Natural killer cell treated with Interleukin-12 subunit alpha and Interleukin-12 subunit beta and Interleukin-15 and Interleukin-18, amount 100 ng/mL, for 72 hours (primary cell): ENCODE data around the gene NOTCH1. TPM values are rescaled to one million over a fixed set of nuclear protein-coding genes. Genes with fewer than 3 reads are reported as not detected.
"Not testable (repeated sequence)": the region's sequence is repeated elsewhere in the genome, so short reads cannot be mapped to it uniquely, and the experiment has no call there.

Source experiments
- ATAC-seq, 2 donors: fragments of 150-1000 bp; cut with Tn5 transposase in 1 of 2; sonication (Bioruptor Pico), chemical (Tn5 transposase) in 1 of 2; 2 replicates each; pipeline ENCODE4 v1.10.0; 2021
- DNase-seq: peaks from one replicate; pipeline ENCODE4 v3.0.0; 2022; ENCODE audit warnings: low spot score
- H3K27ac Mint-ChIP-seq, 2 donors: 1 replicate in 1 of 2; 2 replicates in 1 of 2; pipeline ENCODE4 v1.8.0; 2022; ENCODE audit warnings: mixed read lengths in 2 of 2, mild to moderate bottlenecking in 1 of 2, moderate library complexity in 1 of 2
- H3K27me3 Mint-ChIP-seq, 2 donors: 1 replicate in 1 of 2; 2 replicates in 1 of 2; pipeline ENCODE4 v1.8.0; 2022; ENCODE audit warnings: mixed read lengths in 2 of 2
- H3K36me3 Mint-ChIP-seq: one replicate; pipeline ENCODE4 v1.8.0; 2022; ENCODE audit warnings: mixed read lengths
- H3K4me1 Mint-ChIP-seq, 2 donors: 1 replicate in 1 of 2; 2 replicates in 1 of 2; pipeline ENCODE4 v1.8.0; 2022; ENCODE audit warnings: low read depth in 2 of 2, mixed read lengths in 2 of 2, mild to moderate bottlenecking in 1 of 2
- H3K4me3 Mint-ChIP-seq: one replicate; pipeline ENCODE4 v1.8.0; 2022; ENCODE audit warnings: mixed read lengths
- H3K9me3 Mint-ChIP-seq: 2 replicates; pipeline ENCODE4 v1.8.0; 2022; ENCODE audit warnings: mixed read lengths
- total RNA-seq, 2 donors: library from RNA; stranded (reverse); gene quantifications; one replicate each; pipeline ENCODE4 v1.2.3, GENCODE V29; 2022

Gene NOTCH1
- total RNA-seq, 2 donors from 2014 or later: 57.3 to 85.0 TPM

- Mint-ChIP-seq H3K9me3 (no peaks in the 10 kb centered on the region), H3K27ac (no peak overlapping the region), H3K4me3 (no peak overlapping the region), H3K27me3 (no peaks in the 10 kb centered on the region), H3K36me3 (no peaks in the 10 kb centered on the region), H3K4me1 (peaks cover 2 to 14% of the 10 kb centered on the region in 2 donors)
- no peak for DNase-seq
- no peak for ATAC-seq
Observed at GRCh38 chr9:136584934-136585333, 39.1 kb upstream of the NOTCH1 start.

- H3K27me3 Mint-ChIP-seq: no peaks in the 10 kb centered on the region
- H3K36me3 Mint-ChIP-seq: no peaks in the 10 kb centered on the region
- no peak for ATAC-seq
- H3K9me3 Mint-ChIP-seq: no peaks in the 10 kb centered on the region
- peaks cover 7 to 18% of the 10 kb centered on the region in 2 donors for H3K4me1 Mint-ChIP-seq
- no peak overlapping the region for H3K27ac Mint-ChIP-seq
- no peak overlapping the region for H3K4me3 Mint-ChIP-seq
- no peak for DNase-seq
Observed at GRCh38 chr9:136584401-136584932, 38.6 kb upstream of the NOTCH1 start.

- Mint-ChIP-seq H3K4me3 (no peak overlapping the region), H3K4me1 (peaks cover 9 to 10% of the 10 kb centered on the region in 2 donors), H3K36me3 (no peaks in the 10 kb centered on the region), H3K9me3 (no peaks in the 10 kb centered on the region), H3K27me3 (no peaks in the 10 kb centered on the region), H3K27ac (no peak overlapping the region)
- ATAC-seq: no peak
- no peak for DNase-seq
Observed at GRCh38 chr9:136582977-136583735, 37.3 kb upstream of the NOTCH1 start.

- ATAC-seq (no peak), DNase-seq (no peak)
- H3K4me3 Mint-ChIP-seq: no peak overlapping the region
- no peaks in the 10 kb centered on the region for H3K27me3 Mint-ChIP-seq
- peaks cover 9 to 10% of the 10 kb centered on the region in 2 donors for H3K4me1 Mint-ChIP-seq
- no peak overlapping the region for H3K27ac Mint-ChIP-seq
- no peaks in the 10 kb centered on the region for H3K9me3 Mint-ChIP-seq
- no peaks in the 10 kb centered on the region for H3K36me3 Mint-ChIP-seq
Observed at GRCh38 chr9:136581614-136582447, 36.0 kb upstream of the NOTCH1 start.

GRCh38 chr9:136579650-136580219, 33.9 kb upstream of the NOTCH1 start:
- H3K27ac Mint-ChIP-seq: peak overlapping the region; percentile 14 to 16
- H3K4me3 Mint-ChIP-seq: peak overlapping the region; percentile 3
- H3K36me3 Mint-ChIP-seq, DNase-seq, H3K27me3 Mint-ChIP-seq, H3K9me3 Mint-ChIP-seq, ATAC-seq: not testable (repeated sequence)
- H3K4me1 Mint-ChIP-seq: peaks cover 15% of the 10 kb centered on the region in 2 donors

- DNase-seq (no peak), ATAC-seq (peak in 1 of 2 donors; percentile 4)
- no peaks in the 10 kb centered on the region for H3K36me3 Mint-ChIP-seq
- H3K4me1 Mint-ChIP-seq: peaks cover 19 to 21% of the 10 kb centered on the region in 2 donors
- no peaks in the 10 kb centered on the region for H3K27me3 Mint-ChIP-seq
- no peaks in the 10 kb centered on the region for H3K9me3 Mint-ChIP-seq
- H3K4me3 Mint-ChIP-seq: no peak overlapping the region
- peak overlapping the region in 1 of 2 donors; percentile 14 for H3K27ac Mint-ChIP-seq
Observed at GRCh38 chr9:136578915-136579649, 33.2 kb upstream of the NOTCH1 start.

- no peak overlapping the region for H3K4me3 Mint-ChIP-seq
- DNase-seq (no peak), ATAC-seq (no peak)
- no peaks in the 10 kb centered on the region for H3K36me3 Mint-ChIP-seq
- peak overlapping the region in 1 of 2 donors; percentile 16 for H3K27ac Mint-ChIP-seq
- peaks cover 21 to 24% of the 10 kb centered on the region in 2 donors for H3K4me1 Mint-ChIP-seq
- H3K9me3 Mint-ChIP-seq: no peaks in the 10 kb centered on the region
- no peaks in the 10 kb centered on the region for H3K27me3 Mint-ChIP-seq
Observed at GRCh38 chr9:136578626-136578914, 32.7 kb upstream of the NOTCH1 start.

- peaks cover 24 to 26% of the 10 kb centered on the region in 2 donors for H3K4me1 Mint-ChIP-seq
- DNase-seq (no peak), ATAC-seq (no peak)
- peak overlapping the region in 1 of 2 donors; percentile 16 for H3K27ac Mint-ChIP-seq
- no peak overlapping the region for H3K4me3 Mint-ChIP-seq
- no peaks in the 10 kb centered on the region for H3K9me3 Mint-ChIP-seq
- H3K27me3 Mint-ChIP-seq: no peaks in the 10 kb centered on the region
- no peaks in the 10 kb centered on the region for H3K36me3 Mint-ChIP-seq
Observed at GRCh38 chr9:136577941-136578625, 32.2 kb upstream of the NOTCH1 start.

GRCh38 chr9:136576269-136576626, 30.4 kb upstream of the NOTCH1 start:
- H3K36me3 Mint-ChIP-seq: no peaks in the 10 kb centered on the region
- no peaks in the 10 kb centered on the region for H3K9me3 Mint-ChIP-seq
- H3K4me3 Mint-ChIP-seq: no peak overlapping the region
- H3K27ac Mint-ChIP-seq: peak overlapping the region in 1 of 2 donors; percentile 71
- DNase-seq (no peak), ATAC-seq (peak in 1 of 2 donors; percentile 62)
- no peaks in the 10 kb centered on the region for H3K27me3 Mint-ChIP-seq
- H3K4me1 Mint-ChIP-seq: peaks cover 39 to 40% of the 10 kb centered on the region in 2 donors

GRCh38 chr9:136575626-136576268, 29.9 kb upstream of the NOTCH1 start:
- ATAC-seq (no peak), DNase-seq (no peak)
- Mint-ChIP-seq H3K4me3 (no peak overlapping the region), H3K36me3 (no peaks in the 10 kb centered on the region), H3K4me1 (peaks cover 40 to 41% of the 10 kb centered on the region in 2 donors), H3K27ac (peak overlapping the region in 1 of 2 donors; percentile 71), H3K9me3 (no peaks in the 10 kb centered on the region), H3K27me3 (no peaks in the 10 kb centered on the region)

GRCh38 chr9:136574606-136575005, 28.8 kb upstream of the NOTCH1 start:
- not testable (repeated sequence) for ATAC-seq, DNase-seq, H3K27me3 Mint-ChIP-seq, H3K4me3 Mint-ChIP-seq, H3K36me3 Mint-ChIP-seq, H3K9me3 Mint-ChIP-seq
- peaks cover 38 to 40% of the 10 kb centered on the region in 2 donors for H3K4me1 Mint-ChIP-seq
- H3K27ac Mint-ChIP-seq: peak overlapping the region in 1 of 2 donors; percentile 53

- Mint-ChIP-seq H3K9me3 (peaks cover 4% of the 10 kb centered on the region), H3K4me3 (peak overlapping the region; percentile 67), H3K4me1 (peaks cover 40 to 42% of the 10 kb centered on the region in 2 donors), H3K27me3 (no peaks in the 10 kb centered on the region), H3K36me3 (no peaks in the 10 kb centered on the region), H3K27ac (peak overlapping the region in 1 of 2 donors; percentile 31)
- peak in 1 of 2 donors; percentile 5 for ATAC-seq
- no peak for DNase-seq
Observed at GRCh38 chr9:136572828-136573625, 27.2 kb upstream of the NOTCH1 start.
